Small intestine (tissue), 7 donors: Measurements from ENCODE around the gene TMCC1. TPM values are rescaled to one million over a fixed set of nuclear protein-coding genes. Genes with fewer than 3 reads are reported as not detected.
"Not testable (repeated sequence)": the region's sequence is repeated elsewhere in the genome, so short reads cannot be mapped to it uniquely, and the experiment has no call there.

ENCODE experiments used
- DNase-seq, 2 donors: peaks; one replicate each; pipeline versions ENCODE4 v3.0.0 to v3.0.0-alpha.2; 2013
- FAIRE-seq: peaks from 2 replicates; lab custom pipeline; 2012; peaks lifted over from hg19 to GRCh38; lab: Jason Lieb, UNC
- H3K27ac ChIP-seq, 3 donors: one replicate each; pipeline ENCODE4 v1.5.1; 2013; ENCODE audit warnings: low read length in 2 of 3, mild to moderate bottlenecking in 2 of 3, control low read depth in 1 of 3, inconsistent platforms in 1 of 3, low read depth in 1 of 3, moderate library complexity in 1 of 3
- H3K27me3 ChIP-seq, 3 donors: one replicate each; pipeline ENCODE4 v1.6.1; 2013; ENCODE audit warnings: low read length in 3 of 3, inconsistent platforms in 1 of 3; ENCODE audit not compliant: control insufficient read depth in 3 of 3, insufficient read depth in 3 of 3
- H3K36me3 ChIP-seq, 3 donors: one replicate each; pipeline ENCODE4 v1.6.1; 2013; ENCODE audit warnings: low read length in 3 of 3, inconsistent platforms in 1 of 3, low read depth in 1 of 3, mild to moderate bottlenecking in 1 of 3, moderate library complexity in 1 of 3; ENCODE audit not compliant: control insufficient read depth in 3 of 3, insufficient read depth in 2 of 3
- H3K4me1 ChIP-seq, 3 donors: one replicate each; pipeline ENCODE4 v1.6.1; 2013; ENCODE audit warnings: low read length in 2 of 3, inconsistent platforms in 1 of 3, low read depth in 1 of 3, mild to moderate bottlenecking in 1 of 3, moderate library complexity in 1 of 3; ENCODE audit not compliant: control insufficient read depth in 3 of 3, insufficient read depth in 2 of 3
- H3K4me3 ChIP-seq, 3 donors: one replicate each; pipeline ENCODE4 v1.5.1; 2013; ENCODE audit warnings: low read length in 3 of 3, control low read depth in 1 of 3, inconsistent platforms in 1 of 3, low read depth in 1 of 3, mild to moderate bottlenecking in 1 of 3, moderate library complexity in 1 of 3
- H3K9me3 ChIP-seq, 2 donors: one replicate each; pipeline ENCODE4 v1.6.1; 2013; ENCODE audit warnings: low read depth in 1 of 2, low read length in 1 of 2; ENCODE audit not compliant: control insufficient read depth in 2 of 2, insufficient read depth in 1 of 2
- WGBS, 3 donors: extraction: QIAGEN DNeasy Blood & Tissue Kit; methylation state at CpG; one replicate each; pipeline ENCODE4 v1.1.7; 2013; 5-methylcytosine and 5-hydroxymethylcytosine counted together
- polyA plus RNA-seq, 4 donors: library from polyadenylated mRNA; stranded (reverse) in 3 of 4; unstranded in 1 of 4; fragments of 200-250 nt in 3 of 4; fragments of 120-200 nt in 1 of 4; gene quantifications; one replicate each; pipeline versions ENCODE4 v1.2.1 to v1.2.3, GENCODE V29; 2013
- donor health status: healthy with polysubstance abuse.
- donor health status: control.
- donor health status: control.
- donor health status: Bipolar disorder and iron deficiency.
- donor health status: healthy.

The TMCC1 gene
- polyA plus RNA-seq, 4 donors, result 5.4 to 16.4 (median 7.6) TPM

DNA sequence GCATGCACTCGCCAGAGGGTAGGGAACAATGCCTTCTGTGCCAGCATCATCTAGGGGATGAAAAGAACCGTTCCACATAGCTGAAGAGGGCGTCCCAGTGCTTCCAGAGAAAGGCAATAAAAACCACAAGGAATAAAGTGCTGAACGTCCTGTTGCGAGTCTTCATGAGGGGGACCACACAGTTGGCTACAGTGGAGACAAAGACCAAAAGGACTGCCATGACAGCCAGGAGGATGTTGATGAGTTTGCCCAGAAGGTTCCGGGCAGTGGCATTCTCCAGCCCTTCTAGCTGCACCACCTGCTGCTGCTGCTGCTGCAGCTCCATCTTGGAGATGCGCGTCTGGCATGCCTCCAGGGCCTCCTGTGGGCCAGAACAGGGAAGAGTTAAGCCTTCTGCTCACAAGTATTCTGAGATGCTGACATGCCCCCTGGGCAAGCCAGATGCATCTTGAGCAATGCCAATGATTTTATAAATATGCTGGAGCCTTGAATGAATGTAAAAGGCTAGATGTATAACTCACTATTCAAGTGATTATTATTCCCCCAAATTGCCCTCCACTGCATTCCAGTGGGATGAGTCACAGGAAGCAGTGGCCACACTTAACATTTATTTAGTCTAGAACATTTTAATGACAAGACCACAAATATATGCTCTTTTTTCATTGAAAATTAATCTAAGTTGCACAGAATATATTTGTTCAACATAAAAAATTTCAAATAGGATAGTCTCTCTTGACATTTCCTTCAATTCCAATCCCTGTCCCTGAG lies 241.9 kb downstream of the TMCC1 start:
- H3K4me1 ChIP-seq, result peaks cover 0 to 2% (median under 1%) of the 10 kb centered on the region in 3 donors
- DNase-seq, result no peak
- WGBS, 3 donors, result 75 to 84% (median 78%) methylated on average over 8 of the region's 8 CpGs
- peaks cover 0 to 5% (median 0%) of the 10 kb centered on the region in 3 donors for H3K36me3 ChIP-seq
- H3K27me3 ChIP-seq, result no peaks in the 10 kb centered on the region
- no peak for FAIRE-seq
- H3K9me3 ChIP-seq, result no peaks in the 10 kb centered on the region
- H3K4me3 ChIP-seq, result no peak overlapping the region
- H3K27ac ChIP-seq, result no peak overlapping the region

DNA sequence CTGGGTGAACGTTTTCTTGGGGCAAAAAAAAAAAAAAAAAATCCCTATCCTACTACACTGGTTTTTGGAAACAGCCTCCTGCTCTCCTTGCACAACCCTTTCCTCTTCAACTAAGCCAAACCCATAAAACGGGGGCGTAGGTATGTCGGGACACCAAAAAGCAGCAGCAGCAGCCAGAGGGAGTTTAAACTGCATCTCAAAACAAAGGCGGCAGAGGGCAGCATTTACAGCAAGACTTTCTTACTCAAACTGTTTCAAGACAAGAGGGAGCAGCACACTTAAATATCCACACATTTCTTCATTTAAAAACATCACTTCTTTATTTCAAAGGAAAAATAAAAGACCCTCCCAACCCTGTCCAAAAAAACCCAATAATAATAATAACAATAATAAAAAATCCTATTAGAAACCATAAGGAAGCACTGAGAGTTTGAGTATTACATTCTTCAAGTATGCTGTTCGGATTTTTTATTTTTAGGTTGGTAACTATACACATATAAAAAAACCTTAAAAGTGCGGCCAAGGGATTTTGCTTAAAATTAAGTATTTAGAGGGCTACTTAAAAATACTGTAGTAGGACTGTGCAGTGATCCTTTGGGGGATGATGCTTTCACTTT lies 243.1 kb downstream of the TMCC1 start:
- WGBS, 3 donors, result 27 to 30% (median 27%) methylated on average over 7 of the region's 7 CpGs
- H3K4me3 ChIP-seq, result no peak overlapping the region
- H3K27me3 ChIP-seq, result no peaks in the 10 kb centered on the region
- H3K36me3 ChIP-seq, result peaks cover 0 to 5% (median 0%) of the 10 kb centered on the region in 3 donors
- H3K9me3 ChIP-seq, result no peaks in the 10 kb centered on the region
- H3K4me1 ChIP-seq, result no peaks in the 10 kb centered on the region
- no peak for FAIRE-seq
- H3K27ac ChIP-seq, result no peak overlapping the region
- DNase-seq, result peak; percentile 63 to 73

DNA sequence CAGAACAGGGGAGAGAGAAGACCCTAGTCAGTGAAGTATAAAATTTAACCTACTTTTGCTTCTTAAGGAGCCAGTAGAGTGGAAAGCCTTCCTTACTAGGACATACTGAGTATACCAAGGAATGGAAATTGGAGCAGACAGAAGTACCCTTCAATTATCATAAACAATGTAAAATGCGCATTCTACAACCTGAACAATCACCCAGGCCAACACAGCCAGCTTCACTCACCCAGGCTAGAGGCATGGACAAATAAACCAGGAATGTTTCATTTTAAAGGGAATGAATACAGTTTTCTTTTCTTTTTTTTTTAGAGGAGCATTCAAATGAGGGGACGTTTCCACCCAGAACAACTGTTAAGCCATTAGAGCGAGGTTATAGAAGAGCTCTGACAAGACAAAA lies 245.1 kb downstream of the TMCC1 start:
- FAIRE-seq (no peak), DNase-seq (no peak)
- Histone ChIP-seq H3K4me3 (no peak overlapping the region), H3K9me3 (no peaks in the 10 kb centered on the region), H3K36me3 (peaks cover 0 to 5% (median 0%) of the 10 kb centered on the region in 3 donors), H3K27ac (no peak overlapping the region), H3K27me3 (no peaks in the 10 kb centered on the region), H3K4me1 (no peaks in the 10 kb centered on the region)
- 88 to 93% (median 88%) methylated on average over 3 of the region's 3 CpGs for WGBS, 3 donors

DNA sequence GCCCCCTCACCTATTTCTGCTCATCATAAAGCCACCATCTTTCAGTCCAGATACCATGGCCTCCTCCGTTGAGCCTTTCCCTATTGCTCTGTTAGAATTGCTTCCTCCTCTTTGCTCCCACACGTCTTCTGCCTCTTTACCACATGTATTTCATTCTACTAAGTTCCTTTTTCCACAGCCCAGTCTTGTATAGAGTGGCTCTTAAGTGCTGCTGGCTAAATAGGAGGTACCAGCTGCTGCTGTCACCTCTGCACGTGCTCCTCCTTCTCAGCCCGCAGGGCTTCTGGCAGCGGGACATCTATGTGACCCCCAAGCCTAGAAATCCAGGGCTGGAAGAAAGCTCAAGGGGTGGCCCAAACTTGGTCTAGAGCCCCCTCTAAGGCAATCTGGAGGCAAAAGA lies 248.2 kb downstream of the TMCC1 start:
- DNase-seq (no peak), FAIRE-seq (no peak)
- WGBS, 3 donors, result 70 to 85% (median 82%) methylated on average over 5 of the region's 5 CpGs

DNA sequence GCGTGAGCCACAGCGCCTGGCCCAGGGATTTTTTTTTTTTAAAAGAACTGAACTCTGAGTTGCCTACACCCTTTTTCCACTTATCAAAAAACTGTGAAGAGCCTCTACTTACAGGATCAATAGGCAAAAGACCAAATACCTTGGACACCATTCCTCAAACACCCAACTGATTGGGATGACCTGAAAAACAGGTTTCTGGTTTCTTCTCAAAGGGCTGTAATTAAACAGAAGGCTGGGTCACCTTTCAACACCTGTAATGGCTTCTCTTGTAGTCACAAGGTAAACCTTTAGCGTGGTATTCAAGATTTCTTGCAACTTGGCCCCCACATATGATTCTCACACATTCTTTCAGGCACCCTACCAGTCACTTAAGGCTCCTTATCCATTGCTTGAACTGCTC lies 248.7 kb downstream of the TMCC1 start:
- no peak for DNase-seq
- H3K27ac ChIP-seq, result no peak overlapping the region
- no peaks in the 10 kb centered on the region for H3K36me3 ChIP-seq
- H3K4me1 ChIP-seq, result peaks cover 0 to 8% (median 0%) of the 10 kb centered on the region in 3 donors
- 80 to 91% (median 88%) methylated on average over 3 of the region's 3 CpGs for WGBS, 3 donors
- no peak overlapping the region for H3K4me3 ChIP-seq
- H3K9me3 ChIP-seq, result no peaks in the 10 kb centered on the region
- H3K27me3 ChIP-seq, result no peaks in the 10 kb centered on the region
- no peak for FAIRE-seq

More for the DNA sequence above, 248.2 kb downstream of the TMCC1 start:
- peaks cover 0 to 8% (median 0%) of the 10 kb centered on the region in 3 donors for H3K4me1 ChIP-seq
- H3K36me3 ChIP-seq, result no peaks in the 10 kb centered on the region
- no peaks in the 10 kb centered on the region for H3K9me3 ChIP-seq
- no peak overlapping the region for H3K4me3 ChIP-seq
- H3K27me3 ChIP-seq, result no peaks in the 10 kb centered on the region
- H3K27ac ChIP-seq, result no peak overlapping the region

DNA sequence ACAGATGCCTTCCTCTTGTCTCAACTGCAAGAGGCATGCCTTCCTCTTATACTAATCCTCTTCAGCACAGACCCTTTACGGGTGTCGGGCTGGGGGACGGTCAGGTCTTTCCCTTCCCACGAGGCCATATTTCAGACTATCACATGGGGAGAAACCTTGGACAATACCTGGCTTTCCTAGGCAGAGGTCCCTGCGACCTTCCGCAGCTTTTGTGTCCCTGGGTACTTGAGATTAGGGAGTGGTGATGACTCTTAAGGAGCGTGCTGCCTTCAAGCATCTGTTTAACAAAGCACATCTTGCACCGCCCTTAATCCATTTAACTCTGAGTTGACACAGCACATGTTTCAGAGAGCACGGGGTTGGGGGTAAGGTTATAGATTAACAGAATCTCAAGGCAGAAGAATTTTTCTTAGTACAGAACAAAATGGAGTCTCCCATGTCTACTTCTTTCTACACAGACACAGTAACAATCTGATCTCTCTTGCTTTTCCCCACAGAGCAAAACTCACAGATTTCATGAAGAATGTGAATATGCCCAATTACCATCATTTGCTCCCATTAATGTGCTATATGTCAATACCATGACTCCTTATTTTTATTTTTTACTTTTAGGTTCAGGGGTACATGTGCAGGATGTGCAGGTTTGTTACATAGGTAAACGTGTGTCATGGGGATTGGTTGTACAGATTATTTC lies 251.8 kb downstream of the TMCC1 start:
- H3K9me3 ChIP-seq, H3K4me1 ChIP-seq, H3K36me3 ChIP-seq, H3K27me3 ChIP-seq, DNase-seq, FAIRE-seq, H3K4me3 ChIP-seq: not testable (repeated sequence)
- 22 to 53% (median 42%) methylated on average over 6 to 8 of the region's 10 CpGs for WGBS, 3 donors
- H3K27ac ChIP-seq, result peak overlapping the region in 1 of 3 donors; percentile 12

DNA sequence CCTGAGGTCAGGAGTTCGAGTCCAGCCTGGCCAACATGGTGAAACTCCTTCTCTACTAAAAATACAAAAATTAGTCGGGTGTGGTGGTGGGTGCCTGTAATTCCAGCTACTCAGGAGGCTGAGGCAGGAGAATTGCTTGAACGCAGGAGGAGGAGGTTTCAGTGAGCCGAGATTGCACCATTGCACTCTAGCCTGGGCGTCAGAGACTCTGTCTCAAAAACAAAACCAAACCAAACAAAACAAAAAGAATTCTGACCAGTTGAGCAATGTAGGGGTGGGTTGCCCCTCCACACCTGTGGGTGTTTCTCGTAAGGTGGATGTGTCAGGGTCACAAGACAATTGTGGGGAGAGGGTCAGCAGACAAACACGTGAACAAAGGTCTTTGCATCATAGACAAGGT lies 252.5 kb downstream of the TMCC1 start:
- WGBS, 3 donors, result 80 to 85% (median 81%) methylated on average over 6 to 7 of the region's 7 CpGs

DNA sequence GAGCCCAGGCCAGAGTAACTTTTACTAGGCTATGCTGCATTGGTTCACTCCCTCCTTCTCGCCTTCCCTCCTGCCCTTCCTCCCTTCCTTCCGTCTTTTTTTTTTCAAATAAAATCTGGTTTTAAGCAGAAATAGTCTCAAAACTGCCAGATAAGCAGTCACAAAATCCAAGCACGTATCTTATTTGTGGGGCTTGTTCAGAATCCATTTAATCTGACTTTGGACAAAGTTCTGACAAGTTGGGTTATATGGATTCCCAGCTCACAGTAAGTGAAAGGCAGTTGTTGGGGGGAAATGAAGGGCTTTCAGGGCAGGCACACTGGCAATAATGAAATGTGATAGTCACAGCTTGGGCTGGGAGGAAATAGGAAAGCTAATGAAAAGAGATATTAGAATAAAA lies 255.0 kb downstream of the TMCC1 start:
- H3K4me3 ChIP-seq, result no peak overlapping the region
- H3K27me3 ChIP-seq, result no peaks in the 10 kb centered on the region
- no peaks in the 10 kb centered on the region for H3K36me3 ChIP-seq
- no peak overlapping the region for H3K27ac ChIP-seq
- peaks cover 0 to 20% of the 10 kb centered on the region in 2 donors for H3K9me3 ChIP-seq
- no peak for FAIRE-seq
- WGBS, 3 donors, result 79 to 83% (median 81%) methylated on average over 3 of the region's 3 CpGs
- peaks cover 0 to 21% (median 0%) of the 10 kb centered on the region in 3 donors for H3K4me1 ChIP-seq
- DNase-seq, result no peak

More for the DNA sequence above, 252.5 kb downstream of the TMCC1 start:
- H3K36me3 ChIP-seq, H3K27me3 ChIP-seq, DNase-seq, FAIRE-seq, H3K4me3 ChIP-seq, H3K27ac ChIP-seq: not testable (repeated sequence)
- H3K9me3 ChIP-seq, result peaks cover 0 to 13% of the 10 kb centered on the region in 2 donors
- H3K4me1 ChIP-seq, result peaks cover 0 to 12% (median 0%) of the 10 kb centered on the region in 3 donors
